Measurements from ENCODE around the gene ANTXR1. TPM values are rescaled to one million over a fixed set of nuclear protein-coding genes. Genes with fewer than 3 reads are reported as not detected.

ANTXR1 gene
- total and polyA plus RNA-seq, 9 of the 15 experiments (the other 6 are each of a cell fraction or from before 2014, with no cell fraction given), result 0.07 to 1.00 (median 0.54) TPM

GRCh38 chr2:69083235-69083748, 70.3 kb downstream of the ANTXR1 start (continued):
- TF ChIP-seq ZBTB11 (CRISPR knock-in tag; IDR thresholded peaks at IDR 0.05), result no peak
- TF ChIP-seq CEBPB (tag; IDR thresholded peaks at IDR 0.05), result peak; percentile 67
- no peak for TF ChIP-seq YBX1 (IDR thresholded peaks at IDR 0.05)
- TF ChIP-seq CEBPG (CRISPR knock-in tag; IDR thresholded peaks at IDR 0.05), result no peak
- peak; percentile 20 to 77; a peak in 2 of 4 replicates for TF ChIP-seq CEBPG (tag; conservative IDR thresholded peaks at IDR 0.05 in 1 of 2, IDR thresholded peaks at IDR 0.05 in 1 of 2)
- no peak for TF ChIP-seq PTBP1 (IDR thresholded peaks at IDR 0.05; ENCODE audit: low read depth, low read length)
- no peak for TF ChIP-seq HDAC1 (IDR thresholded peaks at IDR 0.05)
- TF ChIP-seq TCFL5 (CRISPR knock-in tag; conservative IDR thresholded peaks at IDR 0.05), result no peak
